Measurements from ENCODE around the gene FARP1. TPM values are rescaled to one million over a fixed set of nuclear protein-coding genes. Genes with fewer than 3 reads are reported as not detected.

FARP1 gene
- total RNA-seq, 1 donor = 0.42 TPM

DNA sequence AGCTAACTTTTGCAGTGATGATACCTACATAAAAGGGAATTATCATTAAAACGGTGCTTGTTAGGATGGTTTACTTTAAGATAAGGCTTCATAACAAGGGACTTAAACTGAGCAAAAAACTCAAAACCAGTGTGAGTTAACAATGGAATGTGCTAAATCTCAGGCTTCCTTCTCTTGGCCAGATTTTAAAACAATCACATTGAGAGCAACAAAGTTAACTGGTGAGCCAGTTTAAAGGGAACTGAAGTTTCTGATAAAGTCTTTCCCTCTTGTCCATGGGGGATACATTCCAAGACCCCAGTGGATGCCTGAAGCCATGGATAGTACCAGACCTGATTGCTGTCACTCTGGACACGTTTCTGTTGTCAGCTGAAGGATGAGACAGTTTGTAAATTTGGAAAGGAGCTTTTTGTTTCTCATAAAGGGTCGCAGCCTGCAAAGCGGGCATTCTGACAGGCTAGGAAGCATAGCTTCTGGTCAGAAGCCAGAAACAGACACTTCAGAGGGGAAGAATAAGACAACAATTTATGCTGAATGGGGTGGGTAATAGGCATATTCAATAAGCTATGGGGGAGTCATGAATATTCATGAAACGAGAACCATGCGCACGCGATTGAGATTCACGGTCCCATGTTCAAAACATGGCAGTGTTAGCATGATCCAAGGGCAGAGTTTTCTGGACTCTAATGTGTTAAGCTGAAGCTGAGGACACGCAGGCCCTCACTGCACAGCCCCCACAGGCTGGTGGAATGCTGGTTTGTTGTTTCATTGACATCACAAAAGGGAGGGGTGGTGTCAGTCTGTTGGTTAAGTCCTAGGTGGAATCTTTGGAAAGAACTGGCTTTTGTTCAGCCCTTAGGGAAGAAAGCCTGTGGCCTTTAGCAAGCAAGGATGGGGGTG is 184.7 kb downstream of the FARP1 start:
- peaks cover under 1% of the 10 kb centered on the region for H3K27me3 ChIP-seq (ENCODE audit: insufficient read depth, low read length)
- no peaks in the 10 kb centered on the region for H3K9me3 ChIP-seq (ENCODE audit: low read depth, low read length)
- H3K4me1 ChIP-seq (ENCODE audit: insufficient read depth, low read length) = no peaks in the 10 kb centered on the region
- H3K4me3 ChIP-seq (ENCODE audit: low read length) = no peak overlapping the region

DNA sequence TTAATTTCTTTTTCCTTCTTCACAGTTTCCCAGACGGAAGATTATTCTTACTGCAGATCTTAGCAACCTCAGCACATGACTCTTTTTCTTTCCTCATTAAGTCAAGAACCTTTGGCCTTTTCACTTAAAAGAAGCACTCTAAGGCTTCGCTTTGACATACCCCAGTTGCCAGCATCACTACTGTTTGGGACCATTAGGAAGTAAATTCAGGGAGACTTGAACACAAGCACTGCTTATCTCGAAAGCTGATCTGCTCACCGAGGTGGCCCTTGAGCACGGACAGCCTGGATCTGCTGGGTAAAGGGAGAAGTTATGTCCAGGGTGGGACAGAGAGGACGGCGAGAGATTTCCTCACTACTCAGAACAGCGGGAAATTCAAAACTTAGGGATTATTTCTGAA is 185.6 kb downstream of the FARP1 start:
- Histone ChIP-seq H3K4me1 (ENCODE audit: insufficient read depth, low read length) (no peaks in the 10 kb centered on the region), H3K9me3 (ENCODE audit: low read depth, low read length) (no peaks in the 10 kb centered on the region), H3K27me3 (ENCODE audit: insufficient read depth, low read length) (peaks cover 2% of the 10 kb centered on the region), H3K4me3 (ENCODE audit: low read length) (no peak overlapping the region)

DNA sequence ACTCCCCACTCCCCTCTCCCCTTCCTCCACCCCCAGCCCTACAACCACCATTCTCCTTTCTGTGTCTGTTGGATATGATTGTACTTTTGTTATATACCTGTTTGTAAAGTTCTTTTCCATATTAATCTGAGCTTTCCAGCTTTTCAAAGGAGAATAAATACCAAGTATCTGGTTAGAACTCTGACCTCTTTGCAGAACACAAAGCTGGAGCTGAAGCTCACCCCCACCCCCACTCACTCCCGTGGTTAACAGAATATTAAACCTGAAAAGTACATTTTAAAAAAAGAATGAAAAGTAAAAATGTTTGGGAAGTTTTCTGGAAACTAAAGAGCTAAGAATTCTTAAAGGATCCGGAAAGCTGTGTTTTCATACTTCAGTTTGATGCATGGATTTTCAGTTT is 189.3 kb downstream of the FARP1 start:
- H3K27me3 ChIP-seq (ENCODE audit: insufficient read depth, low read length) = peaks cover 2% of the 10 kb centered on the region
- H3K4me3 ChIP-seq (ENCODE audit: low read length) = no peak overlapping the region
- H3K9me3 ChIP-seq (ENCODE audit: low read depth, low read length) = no peaks in the 10 kb centered on the region
- no peaks in the 10 kb centered on the region for H3K4me1 ChIP-seq (ENCODE audit: insufficient read depth, low read length)

DNA sequence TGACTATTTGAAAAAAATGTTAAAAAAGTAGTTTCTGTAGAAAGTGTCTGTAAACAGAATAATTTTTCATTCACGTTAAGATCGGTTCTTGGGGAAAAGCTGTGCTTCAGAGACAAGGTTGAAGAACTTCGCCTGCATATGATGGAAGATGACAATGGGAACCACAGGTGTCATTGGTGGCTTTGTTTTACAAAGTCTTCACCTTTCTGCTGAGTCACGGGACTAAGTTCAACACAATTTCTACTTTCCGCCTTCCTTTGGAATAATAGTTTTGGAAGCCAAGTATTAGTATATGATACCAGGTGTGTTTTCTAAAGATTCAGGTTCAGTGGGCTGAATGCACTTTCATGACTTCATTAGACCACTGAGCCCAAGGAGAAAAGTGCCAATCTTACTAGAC is 189.8 kb downstream of the FARP1 start:
- H3K4me1 ChIP-seq (ENCODE audit: insufficient read depth, low read length) = no peaks in the 10 kb centered on the region
- H3K4me3 ChIP-seq (ENCODE audit: low read length) = no peak overlapping the region
- no peaks in the 10 kb centered on the region for H3K9me3 ChIP-seq (ENCODE audit: low read depth, low read length)
- H3K27me3 ChIP-seq (ENCODE audit: insufficient read depth, low read length) = peaks cover 2% of the 10 kb centered on the region

DNA sequence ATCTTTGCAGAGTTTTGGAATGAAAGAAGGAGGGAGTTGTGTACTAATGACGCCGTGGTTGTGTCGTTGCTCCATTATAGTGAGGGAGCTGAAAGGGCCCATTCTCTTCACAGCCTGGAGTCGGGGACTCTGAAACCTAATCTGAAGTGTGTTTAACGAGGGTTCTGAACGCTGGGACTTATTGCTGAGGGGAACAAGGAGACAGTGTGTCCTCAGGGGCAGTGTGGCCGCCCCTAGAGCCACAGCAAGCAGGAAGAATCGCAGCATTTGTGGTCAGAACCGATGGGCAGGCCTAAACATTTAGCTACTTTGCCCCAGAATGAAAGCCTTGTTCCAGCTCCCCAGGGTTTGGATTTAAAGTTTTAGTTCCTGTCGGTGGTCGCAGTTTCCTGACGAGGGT is 190.6 kb downstream of the FARP1 start:
- H3K4me3 ChIP-seq (ENCODE audit: low read length) = no peak overlapping the region
- H3K9me3 ChIP-seq (ENCODE audit: low read depth, low read length) = no peaks in the 10 kb centered on the region
- H3K4me1 ChIP-seq (ENCODE audit: insufficient read depth, low read length) = no peaks in the 10 kb centered on the region
- H3K27me3 ChIP-seq (ENCODE audit: insufficient read depth, low read length) = peaks cover 2% of the 10 kb centered on the region

DNA sequence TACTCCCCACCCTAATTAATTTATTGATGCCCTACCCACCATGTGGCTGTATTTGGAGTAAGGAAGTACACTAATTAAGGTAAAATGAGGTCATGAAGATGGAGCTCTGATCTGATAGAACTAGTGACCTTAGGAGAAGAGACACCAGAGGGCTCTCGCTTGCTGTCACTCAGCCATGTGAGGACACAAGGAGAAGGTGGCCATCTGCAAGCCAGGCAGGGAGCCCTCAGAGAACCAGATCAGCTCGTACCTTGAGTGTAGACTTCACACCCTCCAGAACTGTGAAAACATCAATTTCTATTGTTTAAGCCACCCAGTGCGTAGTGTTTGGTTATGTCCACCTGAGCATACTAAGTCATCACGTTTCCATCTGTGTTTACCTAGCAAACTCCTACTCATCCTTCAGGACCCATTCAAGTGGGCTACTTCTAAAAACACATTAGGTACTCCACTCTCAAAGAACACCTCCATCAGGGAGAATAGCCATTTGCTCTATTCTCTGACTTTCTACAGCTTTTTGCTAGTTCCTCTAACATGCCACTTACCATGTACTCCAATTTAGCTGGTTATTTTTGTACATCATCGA is 191.8 kb downstream of the FARP1 start:
- peaks cover 2% of the 10 kb centered on the region for H3K27me3 ChIP-seq (ENCODE audit: insufficient read depth, low read length)
- H3K4me1 ChIP-seq (ENCODE audit: insufficient read depth, low read length) = no peaks in the 10 kb centered on the region
- no peaks in the 10 kb centered on the region for H3K9me3 ChIP-seq (ENCODE audit: low read depth, low read length)
- H3K4me3 ChIP-seq (ENCODE audit: low read length) = no peak overlapping the region

DNA sequence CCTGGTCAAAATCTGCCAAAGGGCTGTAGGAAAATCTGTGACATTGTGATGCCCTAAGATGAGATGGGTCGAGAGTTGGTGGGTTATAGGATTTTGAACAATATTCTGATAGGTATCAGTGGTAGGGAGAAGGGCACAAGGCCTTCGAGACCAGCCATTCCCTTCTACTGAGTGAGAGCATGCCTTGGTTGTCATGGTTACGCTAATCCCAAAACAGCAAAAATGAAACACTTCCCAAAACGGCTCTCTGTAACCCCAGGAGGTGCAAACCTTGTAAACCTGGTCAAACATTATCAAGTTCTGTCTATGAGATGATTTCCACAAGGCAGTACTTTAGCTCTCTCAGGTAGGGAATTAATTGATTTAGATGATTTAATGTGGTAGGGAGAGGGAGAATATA is 192.8 kb downstream of the FARP1 start:
- no peaks in the 10 kb centered on the region for H3K9me3 ChIP-seq (ENCODE audit: low read depth, low read length)
- H3K4me3 ChIP-seq (ENCODE audit: low read length) = no peak overlapping the region
- H3K27me3 ChIP-seq (ENCODE audit: insufficient read depth, low read length) = peaks cover 2% of the 10 kb centered on the region
- no peaks in the 10 kb centered on the region for H3K4me1 ChIP-seq (ENCODE audit: insufficient read depth, low read length)

DNA sequence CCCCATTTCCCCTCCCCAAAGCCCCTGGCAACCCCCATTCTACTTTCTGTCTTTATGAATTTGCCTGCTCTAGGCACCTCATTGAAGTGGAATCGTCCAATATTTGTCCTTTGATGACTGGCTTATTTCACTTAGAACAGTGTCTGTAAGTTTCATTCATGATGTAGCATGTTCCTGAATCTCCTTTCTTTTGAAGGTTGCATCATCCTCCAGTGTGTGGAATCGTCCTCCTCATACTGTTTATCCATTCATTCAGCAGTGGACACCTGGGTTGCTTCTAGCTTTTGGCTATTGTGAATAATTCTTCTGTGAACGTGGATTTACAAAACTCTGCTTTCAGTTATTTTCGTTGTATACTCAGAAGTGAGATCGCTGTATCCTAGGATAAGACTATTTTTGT is 195.4 kb downstream of the FARP1 start:
- Histone ChIP-seq H3K27me3 (ENCODE audit: insufficient read depth, low read length) (no peaks in the 10 kb centered on the region), H3K9me3 (ENCODE audit: low read depth, low read length) (no peaks in the 10 kb centered on the region), H3K4me1 (ENCODE audit: insufficient read depth, low read length) (no peaks in the 10 kb centered on the region), H3K4me3 (ENCODE audit: low read length) (no peak overlapping the region)

DNA sequence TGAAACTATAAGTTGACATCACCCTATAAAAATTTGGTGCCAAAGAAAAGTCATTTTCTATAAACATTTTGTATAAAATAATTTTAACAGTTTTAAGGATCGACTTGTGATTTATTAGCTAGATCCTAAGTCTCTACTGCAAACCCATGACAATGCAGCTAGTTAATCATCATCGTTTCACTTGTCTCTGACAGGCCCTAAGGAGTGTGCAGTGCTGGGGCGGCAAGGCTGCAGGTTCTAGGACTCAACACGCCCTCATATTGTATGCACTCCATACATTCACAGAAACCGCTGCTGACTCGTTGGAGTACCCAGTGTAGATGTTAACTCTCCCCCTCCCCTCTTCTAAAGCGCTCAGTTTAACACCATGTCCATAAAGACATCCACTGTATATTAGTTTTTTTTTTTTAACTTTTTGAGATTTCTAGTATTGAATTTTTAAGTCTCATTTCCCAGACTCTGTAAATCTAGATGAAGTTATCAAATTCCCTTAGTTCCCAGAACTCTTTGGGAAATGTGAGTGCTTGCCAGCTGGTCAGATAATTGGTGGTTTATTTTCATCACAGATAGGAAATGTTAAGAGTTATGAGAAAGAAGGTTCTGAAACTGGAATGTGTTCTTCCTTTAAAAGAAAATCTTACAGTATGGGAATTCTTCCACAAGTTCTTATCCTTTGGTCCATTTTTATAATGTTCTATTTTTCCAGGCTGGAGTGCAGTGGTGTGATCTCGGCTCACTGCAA is 197.0 kb downstream of the FARP1 start:
- no peak overlapping the region for H3K4me3 ChIP-seq (ENCODE audit: low read length)
- no peaks in the 10 kb centered on the region for H3K9me3 ChIP-seq (ENCODE audit: low read depth, low read length)
- H3K27me3 ChIP-seq (ENCODE audit: insufficient read depth, low read length) = no peaks in the 10 kb centered on the region
- H3K4me1 ChIP-seq (ENCODE audit: insufficient read depth, low read length) = no peaks in the 10 kb centered on the region

DNA sequence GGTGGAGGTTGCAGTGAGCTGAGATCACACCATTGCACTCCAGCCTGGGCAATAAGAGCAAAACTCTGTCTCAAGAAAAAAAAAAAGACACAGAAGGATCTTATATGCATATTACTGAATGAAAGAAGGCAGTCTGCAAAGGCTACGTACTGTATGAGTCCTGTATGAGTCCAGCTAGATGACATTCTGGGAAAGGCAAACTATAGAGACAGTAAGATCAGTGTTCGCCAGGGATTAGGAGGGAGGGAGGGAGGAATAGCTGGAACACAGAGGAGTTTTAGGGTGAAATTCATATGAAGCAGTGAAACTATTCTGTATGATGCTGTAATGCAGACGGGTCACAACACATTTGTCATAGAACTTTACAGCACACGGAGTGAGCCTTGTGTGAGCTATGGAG is 200.1 kb downstream of the FARP1 start:
- Histone ChIP-seq H3K9me3 (ENCODE audit: low read depth, low read length) (no peaks in the 10 kb centered on the region), H3K27me3 (ENCODE audit: insufficient read depth, low read length) (no peaks in the 10 kb centered on the region), H3K4me1 (ENCODE audit: insufficient read depth, low read length) (no peaks in the 10 kb centered on the region), H3K4me3 (ENCODE audit: low read length) (no peak overlapping the region)

DNA sequence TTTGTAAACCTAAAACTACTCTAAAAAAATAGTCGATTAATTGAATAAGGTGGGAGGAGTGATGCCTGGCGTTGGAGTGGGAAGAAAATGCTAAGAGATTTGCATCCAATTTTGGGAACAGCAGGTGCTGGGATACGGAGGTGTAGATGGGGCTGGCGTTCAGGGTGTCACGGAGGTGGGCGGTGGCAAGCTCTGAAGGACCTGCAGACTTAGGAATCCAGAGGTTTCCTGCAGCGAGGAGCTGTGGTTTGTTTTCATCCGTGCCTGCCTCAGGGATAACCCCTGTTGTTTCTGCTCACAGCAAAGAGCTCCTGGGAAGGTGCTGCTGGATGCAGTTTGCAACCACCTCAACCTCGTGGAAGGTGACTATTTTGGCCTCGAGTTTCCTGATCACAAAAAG is 200.6 kb downstream of the FARP1 start:
- Histone ChIP-seq H3K4me3 (ENCODE audit: low read length) (no peak overlapping the region), H3K4me1 (ENCODE audit: insufficient read depth, low read length) (no peaks in the 10 kb centered on the region), H3K27me3 (ENCODE audit: insufficient read depth, low read length) (no peaks in the 10 kb centered on the region), H3K9me3 (ENCODE audit: low read depth, low read length) (no peaks in the 10 kb centered on the region)

DNA sequence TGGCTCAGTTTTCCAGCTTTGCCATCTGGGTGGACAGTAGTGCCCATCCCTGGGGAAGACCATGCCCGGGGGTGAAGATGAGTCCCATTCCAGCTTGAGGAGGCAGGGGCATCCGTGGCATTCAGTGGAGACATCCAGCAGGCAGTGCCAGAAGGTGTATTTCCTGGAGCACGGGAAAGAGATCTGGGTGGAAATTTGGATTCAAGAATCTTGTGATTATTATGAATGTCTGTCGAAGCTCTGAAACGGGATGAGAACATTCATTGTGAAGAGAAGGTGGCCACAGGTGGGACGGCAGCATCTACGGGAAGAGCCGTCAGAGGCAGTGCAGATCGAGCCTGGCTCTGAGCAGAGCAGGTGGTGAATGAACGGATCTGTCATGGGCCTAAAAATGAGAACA is 201.5 kb downstream of the FARP1 start:
- no peaks in the 10 kb centered on the region for H3K27me3 ChIP-seq (ENCODE audit: insufficient read depth, low read length)
- no peak overlapping the region for H3K4me3 ChIP-seq (ENCODE audit: low read length)
- no peaks in the 10 kb centered on the region for H3K9me3 ChIP-seq (ENCODE audit: low read depth, low read length)
- H3K4me1 ChIP-seq (ENCODE audit: insufficient read depth, low read length) = no peaks in the 10 kb centered on the region

DNA sequence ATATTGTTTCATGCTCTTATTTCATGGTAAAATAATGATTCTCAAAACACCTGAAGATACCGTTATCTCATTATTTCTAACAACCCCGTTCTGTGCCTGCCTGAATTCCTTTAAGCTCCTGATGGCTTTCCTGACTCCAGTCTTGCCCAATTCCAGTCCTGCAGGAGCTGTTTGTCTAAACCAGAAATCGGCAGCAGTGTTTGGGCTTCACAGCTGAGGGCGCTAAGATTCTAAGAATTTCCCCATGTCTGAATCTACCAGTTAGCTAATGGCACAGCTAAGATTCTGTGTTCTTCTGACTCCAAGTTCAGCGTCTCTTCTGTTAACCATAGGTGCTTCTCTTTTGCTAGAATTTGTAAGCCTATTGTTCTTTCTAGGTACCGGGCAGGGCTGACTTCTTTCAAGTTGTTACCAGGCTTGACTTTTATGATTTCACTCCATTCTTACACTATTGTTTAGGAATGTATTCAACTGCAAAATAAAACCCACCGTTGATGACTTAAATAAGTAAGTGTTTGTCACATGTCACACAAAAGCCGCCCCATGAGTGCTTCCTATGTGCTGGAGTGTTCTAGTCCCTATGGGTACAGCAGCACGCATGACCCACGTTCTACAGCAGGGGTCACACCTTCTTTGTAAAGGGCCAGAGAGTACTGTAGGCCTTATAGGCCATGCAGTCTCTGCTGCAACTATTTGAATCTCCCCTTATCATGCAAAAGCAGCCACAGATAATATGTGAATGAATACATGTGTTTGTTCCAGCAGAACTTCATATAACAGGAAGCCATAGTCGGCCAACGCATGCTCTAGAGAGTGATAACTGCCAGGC is 202.4 kb downstream of the FARP1 start:
- Histone ChIP-seq H3K9me3 (ENCODE audit: low read depth, low read length) (no peaks in the 10 kb centered on the region), H3K4me1 (ENCODE audit: insufficient read depth, low read length) (no peaks in the 10 kb centered on the region)

DNA sequence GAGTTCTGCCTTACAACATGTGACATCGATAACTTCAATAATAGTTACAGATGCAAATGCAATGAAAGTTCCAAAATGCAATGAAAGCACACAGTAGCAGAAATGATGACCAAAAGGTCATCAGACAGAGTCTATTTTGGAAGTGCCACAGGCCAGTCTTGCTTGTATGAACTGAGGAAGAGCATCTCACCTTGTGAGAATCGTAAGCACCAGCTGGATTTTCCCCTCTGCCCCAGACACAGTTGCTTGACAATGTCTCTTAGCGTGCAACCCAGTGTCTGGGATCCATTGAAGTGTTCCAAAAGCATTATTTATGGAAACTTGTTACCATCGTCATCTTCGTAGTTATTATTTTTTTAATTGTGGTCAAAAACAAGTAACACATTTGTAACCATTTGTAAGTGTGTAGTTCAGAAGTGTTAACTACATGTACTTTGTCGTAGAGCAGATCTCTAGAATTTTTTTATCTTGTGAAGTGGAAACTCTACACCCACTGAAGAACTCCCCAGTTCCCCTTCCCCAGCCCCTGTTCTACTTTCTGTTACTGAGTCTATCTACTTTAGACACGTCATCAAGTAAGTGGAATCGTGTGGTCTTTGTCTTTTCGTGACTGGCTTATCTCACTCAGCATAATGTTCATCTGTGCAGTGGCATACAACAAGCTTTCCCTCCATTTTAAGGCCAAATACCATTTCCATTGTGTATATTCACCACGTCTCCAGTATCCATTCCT is 204.2 kb downstream of the FARP1 start:
- H3K27me3 ChIP-seq (ENCODE audit: insufficient read depth, low read length) = no peaks in the 10 kb centered on the region

More for the DNA sequence above, 202.4 kb downstream of the FARP1 start:
- H3K27me3 ChIP-seq (ENCODE audit: insufficient read depth, low read length) = no peaks in the 10 kb centered on the region
- H3K4me3 ChIP-seq (ENCODE audit: low read length) = no peak overlapping the region

More for the DNA sequence above, 204.2 kb downstream of the FARP1 start:
- Histone ChIP-seq H3K4me1 (ENCODE audit: insufficient read depth, low read length) (no peaks in the 10 kb centered on the region), H3K4me3 (ENCODE audit: low read length) (no peak overlapping the region), H3K9me3 (ENCODE audit: low read depth, low read length) (no peaks in the 10 kb centered on the region)

Measured in mononuclear cell (primary cell).